T-helper 2 cell treated with Interferon-gamma antibody and Interleukin-4, amounts not matched to agents 100 ng/mL and 5 ng/mL, for 36 hours (primary cell): Measurements from ENCODE around the gene CIRBP. TPM values are rescaled to one million over a fixed set of nuclear protein-coding genes. Genes with fewer than 3 reads are reported as not detected.
"Not testable (repeated sequence)": the region's sequence is repeated elsewhere in the genome, so short reads cannot be mapped to it uniquely, and the experiment has no call there.

Source experiments
- intact Hi-C: fragments of 100-400 bp; cut with micrococcal nuclease; formaldehyde crosslinking; loops from one replicate; pipeline ENCODE4 v1.15.1; 2023
- total RNA-seq: library from RNA; stranded (reverse); gene quantifications from 2 replicates; pipeline ENCODE4 v1.2.3, GENCODE V29; 2022

Gene CIRBP
- total RNA-seq, 1 donor from 2014 or later, result 200 TPM

DNA sequence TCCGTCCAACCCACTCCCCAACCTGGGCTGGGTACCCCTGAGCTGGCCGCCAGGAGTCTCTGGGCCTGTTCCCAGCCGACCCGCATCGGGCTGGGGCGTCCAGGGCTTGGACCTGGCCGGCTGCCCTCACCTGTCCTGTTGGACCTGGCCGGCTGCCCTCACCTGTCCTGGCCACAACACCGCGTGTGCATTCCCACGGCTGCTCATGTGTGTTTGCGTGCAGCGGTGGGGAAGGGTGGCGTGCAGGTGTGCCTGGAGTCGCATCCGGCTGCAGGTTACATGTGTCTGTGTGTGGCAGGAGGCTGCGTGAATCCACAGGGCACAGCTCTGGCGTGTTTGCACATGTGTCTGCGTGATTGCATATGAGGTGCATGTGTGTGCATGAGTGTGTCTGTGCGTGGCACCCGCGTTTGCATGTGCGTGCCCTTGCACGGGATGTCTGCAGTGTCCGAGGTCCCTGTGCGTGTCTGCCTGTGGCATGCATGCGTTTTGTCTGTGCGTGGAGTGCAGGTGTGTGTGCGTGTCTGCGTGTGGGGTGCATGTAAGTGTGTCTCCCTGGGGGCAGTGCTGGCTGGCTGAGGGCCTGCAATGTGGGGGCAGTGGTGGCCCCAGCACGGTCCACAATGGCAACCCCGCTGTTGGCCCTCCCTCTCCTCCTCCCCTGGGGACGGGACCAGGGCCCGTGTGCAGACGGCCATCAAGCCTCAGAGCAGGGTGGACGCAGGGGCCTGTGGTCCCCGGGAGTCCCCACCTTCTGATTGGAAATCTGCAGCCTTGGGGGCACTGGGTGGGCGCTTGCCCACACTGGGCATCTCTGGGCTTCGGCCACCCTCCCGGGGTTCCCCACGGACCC is 19.9 kb downstream of the CIRBP start:
- intact Hi-C loops, result no loop called here

DNA sequence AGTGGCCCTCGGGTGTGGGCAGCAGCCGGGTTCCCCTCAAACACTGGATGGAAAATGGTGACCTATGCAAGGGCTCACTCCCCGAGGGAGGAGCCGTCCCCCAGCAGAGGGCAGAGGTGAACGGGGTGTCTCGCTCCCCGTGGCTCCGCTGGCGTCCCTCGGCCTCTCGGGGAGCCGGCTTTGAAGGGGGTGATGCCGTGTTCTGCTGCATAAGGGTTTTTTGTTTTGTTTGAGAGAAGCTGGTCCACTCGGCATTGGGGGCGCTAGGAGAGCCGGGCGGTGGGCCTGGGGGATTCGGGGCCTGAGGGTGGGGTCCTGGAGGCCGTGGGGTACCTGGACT is 20.5 kb downstream of the CIRBP start:
- intact Hi-C loops, result no loop called here

DNA sequence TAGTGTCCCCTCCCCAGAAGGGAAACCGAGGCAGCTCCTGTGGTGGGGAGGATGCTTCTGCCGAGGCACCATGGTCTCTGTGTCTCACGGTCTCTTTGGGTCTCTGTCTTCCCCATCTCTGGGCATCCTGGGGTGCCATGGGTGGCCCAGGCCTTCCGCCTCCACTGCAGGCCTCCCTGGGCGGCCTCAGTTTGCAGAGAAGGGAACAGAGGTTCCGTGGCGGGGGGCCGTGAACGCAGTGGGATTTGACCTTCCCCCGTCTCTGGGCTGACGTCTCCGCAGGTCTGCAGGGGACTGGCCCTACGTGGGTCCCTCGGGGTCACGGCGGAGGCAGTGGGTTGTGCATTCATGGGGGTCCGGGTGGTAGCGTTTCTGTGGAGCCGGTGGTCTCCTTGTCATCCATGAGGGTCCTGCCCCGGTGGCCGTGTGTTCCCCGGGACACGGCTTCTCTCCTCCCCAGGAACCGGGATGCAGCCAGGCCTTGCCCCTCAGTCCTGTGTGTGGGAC is 21.1 kb downstream of the CIRBP start:
- intact Hi-C loops, result no loop called here

DNA sequence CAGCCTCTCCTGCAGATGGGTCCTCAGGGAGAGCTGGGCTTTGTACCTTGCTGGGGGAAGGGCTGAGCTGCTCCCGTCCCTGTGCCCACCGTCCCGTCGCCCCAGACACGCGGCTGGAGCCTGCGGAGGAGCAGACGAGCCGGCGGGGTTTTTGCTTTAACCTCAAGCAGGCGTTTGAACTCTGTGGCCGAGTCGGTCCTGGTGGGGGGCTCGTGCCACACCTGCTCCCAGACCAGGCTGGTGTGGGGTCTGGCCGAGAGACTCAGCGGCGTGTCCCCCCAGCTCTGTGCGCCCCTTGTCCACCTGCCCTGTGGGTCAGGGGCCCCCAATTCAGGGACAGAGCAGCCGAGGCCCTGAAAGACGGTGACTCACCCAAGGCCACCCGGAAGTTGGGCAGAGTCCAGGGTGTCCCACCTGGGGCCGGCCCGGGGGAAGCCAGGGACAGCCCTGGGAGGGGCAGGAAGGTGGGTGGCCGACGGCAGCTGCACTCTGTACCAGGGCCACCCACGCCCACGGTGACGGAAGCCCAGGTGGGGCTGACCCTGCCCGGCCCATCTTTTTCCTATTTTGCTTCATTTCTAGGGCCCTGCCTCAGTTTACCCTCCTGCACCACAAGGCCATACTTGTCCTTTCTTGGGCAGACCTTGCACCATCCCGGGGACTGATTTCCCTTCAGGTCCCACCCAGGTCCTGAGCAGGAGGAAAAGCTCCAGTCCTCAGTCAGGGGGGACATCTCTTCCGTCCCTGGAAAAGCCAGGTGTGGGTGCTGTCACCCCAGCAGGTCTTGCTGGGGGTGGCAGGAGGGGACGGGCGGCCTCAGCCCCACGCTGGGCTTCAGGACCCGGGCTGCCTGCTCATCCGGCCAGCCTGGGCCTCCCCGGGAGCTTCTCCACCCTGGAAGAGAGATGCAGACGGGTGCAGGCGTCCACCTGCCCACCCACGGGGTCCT is 21.8 kb downstream of the CIRBP start:
- intact Hi-C loops, result no loop called here

DNA sequence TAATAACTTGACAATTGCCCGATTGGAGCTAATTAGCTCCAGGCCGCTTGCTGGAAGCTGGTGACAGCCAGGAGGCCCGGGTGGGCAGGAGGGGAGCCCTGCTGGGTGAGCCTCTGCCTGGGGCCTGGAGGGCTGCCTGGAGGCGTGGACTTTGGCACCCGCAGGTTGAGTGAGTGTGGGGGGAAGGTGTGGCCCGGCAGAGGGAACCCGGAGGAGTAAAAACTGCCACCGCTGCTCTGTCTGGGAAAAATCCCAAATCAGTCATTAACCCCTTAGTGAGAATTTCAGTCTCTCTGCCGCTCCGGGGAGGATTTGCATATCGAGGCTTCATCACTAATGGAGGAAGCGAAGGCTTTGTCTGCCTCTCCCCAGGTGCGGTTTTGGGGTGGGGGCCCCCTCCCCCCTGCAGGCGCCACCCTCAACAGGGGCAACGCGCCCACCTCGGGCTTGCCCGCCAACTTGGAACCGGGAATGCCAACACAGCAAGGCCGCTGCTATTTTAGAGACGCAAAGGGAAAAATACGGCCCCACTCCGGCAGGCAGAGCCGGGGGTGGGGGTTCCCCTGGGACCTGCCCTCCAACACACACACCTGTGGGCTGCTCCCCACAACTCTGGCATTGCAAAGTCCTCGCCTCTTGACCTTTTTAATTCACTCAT is 22.8 kb downstream of the CIRBP start:
- intact Hi-C loops, result no loop called here

DNA sequence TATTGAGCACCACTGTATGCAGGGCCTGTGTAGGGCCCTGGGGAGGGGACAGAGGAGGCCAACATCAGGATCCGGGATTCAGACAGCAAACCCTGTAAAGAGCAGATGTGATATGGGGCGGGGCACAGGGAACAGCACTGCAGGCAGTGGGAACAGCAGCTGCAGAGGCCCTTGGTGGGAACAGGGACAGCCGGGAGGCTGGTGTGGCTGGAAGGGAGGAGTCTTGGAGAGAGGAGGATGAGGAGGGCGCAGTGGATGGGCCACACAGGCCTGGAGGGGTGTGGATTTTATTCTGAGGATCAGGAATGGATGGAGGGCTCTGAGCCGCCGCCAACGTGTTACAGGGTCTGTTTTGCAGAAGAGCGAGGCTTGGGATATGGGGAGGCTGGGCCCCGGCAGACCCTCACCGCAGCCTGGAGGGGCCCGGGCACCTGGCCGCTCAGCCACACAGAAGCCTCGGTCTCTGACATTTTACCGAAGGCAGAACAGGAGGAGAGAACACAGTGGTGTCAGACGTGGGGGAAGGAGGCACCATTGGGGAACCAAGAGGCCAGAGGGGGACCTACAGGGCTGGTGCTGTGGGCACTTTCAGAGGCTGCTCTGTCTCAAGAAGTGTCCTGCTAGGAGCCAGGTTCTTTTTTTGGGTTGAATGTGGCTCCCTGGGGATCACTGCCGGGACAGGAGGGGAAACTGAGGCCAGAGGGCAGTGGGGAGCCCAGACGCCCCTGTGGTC is 23.5 kb downstream of the CIRBP start:
- intact Hi-C loops, result no loop called here

DNA sequence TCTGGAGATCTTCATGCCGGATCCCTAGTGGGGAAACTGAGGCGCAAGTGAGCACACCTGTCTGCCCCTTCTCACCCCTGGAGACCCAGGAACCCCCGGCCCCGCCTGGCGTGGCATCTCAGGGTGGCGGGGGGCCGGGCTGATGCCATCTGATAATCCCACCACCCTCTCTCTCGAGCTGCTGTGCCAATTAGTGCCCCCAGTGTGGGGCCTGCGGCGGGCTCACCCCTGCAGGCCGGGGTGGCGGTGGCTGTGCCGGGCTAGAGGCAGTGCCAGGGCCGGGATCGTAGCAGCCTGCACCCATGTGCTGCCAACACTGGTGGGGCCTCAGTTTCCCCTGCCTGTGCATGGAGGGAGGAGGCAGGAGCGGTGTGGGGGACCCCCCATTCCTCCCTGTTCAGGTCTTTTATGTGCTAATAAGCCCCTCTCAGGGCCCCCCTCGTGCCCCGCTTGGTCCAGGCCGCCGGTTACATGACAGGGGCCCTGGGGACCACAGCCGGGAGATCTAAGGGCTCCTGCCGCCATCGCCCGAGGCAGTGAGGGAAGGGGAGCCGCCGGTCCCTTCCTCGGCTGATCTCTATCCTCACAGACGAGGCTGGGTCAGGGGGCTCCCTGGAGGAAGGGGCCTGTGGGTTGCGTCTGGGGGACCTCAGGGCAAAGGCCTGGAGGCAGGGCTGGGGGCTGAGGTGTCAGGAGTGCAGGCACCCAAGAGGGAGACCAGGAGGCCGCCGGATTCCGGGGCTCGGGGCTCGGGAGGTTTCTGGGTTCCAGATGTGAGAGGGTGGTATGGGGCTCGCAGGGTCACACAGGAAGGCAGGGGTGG is 24.9 kb downstream of the CIRBP start:
- intact Hi-C loops, result no loop called here

DNA sequence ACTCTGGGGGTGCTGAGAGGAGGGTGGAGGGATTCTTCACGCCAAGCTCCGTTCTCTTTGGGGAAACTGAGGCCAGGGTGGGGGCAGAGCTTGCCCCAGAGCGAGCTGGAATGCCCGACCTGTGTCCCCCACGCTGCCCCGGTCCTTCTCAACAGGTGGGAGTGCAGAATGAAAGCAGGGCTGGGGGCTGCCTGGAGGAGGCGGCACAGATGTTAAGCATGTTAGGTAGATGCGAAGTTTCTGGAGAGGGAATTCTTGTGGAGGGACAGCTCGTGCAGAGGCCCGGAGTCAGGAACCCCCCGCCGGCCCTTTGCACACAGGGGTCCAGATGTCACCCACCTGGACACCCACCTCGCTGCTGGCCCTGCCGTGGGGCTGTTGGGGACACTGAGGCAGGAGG is 25.6 kb downstream of the CIRBP start:
- intact Hi-C loops, result no loop called here

DNA sequence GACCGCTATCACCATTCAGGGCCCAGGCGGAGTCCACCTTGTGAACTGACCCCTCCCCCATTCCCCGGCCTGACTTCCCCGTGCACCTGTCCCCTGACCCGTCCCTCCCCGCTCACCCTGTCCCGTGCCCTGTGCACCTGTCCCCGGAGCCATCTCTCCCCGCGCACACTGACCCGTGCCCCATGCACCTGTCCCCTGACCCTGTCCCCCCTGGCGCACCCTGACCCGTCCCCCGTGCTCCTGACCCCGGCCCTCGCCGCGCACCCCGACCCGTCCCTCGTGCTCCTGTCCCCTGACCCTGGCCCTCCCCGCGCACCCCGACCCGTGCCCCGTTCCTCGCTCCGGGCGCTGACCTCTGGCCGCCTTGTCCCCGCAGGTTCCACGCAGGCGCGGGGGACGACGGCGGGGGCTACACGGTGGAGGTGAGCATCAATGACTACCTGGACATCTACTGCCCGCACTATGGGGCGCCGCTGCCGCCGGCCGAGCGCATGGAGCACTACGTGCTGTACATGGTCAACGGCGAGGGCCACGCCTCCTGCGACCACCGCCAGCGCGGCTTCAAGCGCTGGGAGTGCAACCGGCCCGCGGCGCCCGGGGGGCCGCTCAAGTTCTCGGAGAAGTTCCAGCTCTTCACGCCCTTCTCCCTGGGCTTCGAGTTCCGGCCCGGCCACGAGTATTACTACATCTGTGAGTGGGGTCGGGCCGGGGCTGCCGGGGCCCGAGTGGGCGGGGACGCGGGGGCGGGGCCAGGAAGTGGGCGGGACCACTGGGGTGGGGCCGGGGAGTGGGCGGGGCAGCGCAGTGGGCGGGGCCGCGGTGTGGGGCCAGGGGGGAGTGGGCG is 26.3 kb downstream of the CIRBP start:
- intact Hi-C loops, result no loop called here

DNA sequence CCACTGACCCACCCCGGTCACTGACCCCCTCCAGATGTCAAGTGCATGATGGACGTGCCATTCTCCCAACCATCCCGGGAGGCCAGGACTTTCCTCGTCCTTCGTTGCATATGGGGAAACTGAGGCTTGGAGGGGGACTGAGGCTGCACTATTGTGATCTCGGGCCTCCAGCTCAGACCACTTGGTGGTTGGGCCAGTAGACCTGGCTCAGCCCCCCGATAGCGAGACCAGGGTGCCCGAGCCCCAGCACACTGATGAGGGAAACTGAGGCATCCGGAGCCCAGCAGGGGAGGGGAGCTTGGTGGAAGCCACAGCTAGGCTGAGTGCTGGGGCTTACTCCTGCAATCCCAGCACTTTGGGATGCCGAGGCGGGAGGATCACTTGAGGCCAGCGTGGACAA is 26.9 kb downstream of the CIRBP start:
- intact Hi-C loops, result no loop called here

DNA sequence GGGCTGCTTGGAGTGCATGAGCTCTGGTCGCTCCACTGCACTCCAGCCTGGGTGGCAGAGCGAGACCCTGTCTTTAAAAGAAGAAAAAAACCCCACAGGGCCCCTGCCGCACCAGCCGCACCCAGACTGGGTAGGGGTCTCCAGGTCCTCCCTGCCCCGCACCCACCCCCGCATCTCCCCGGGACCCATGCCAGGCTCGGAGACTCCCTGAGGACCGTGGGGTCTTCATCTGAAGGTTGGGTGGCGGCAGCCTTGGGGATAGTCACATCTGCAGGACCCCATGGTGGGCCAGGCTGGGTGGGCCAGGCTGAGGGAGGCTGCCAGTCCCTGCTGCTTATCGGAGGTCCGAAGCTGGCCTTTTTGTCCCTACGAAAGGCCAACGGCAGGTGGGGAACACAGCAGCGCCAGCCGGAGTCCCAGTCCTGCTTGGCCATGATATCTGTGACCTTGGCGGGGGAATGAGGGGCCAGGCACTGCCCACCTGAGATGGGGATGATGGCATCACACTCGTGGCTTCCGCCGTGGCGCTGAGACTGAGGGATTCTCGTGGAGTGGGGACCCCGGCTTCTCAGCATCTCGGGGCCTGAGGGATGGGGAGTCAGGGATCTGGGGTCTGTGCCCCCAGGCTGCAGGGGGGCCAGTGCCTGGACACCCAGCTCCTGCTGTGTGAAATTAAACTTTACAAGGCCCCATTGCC is 27.6 kb downstream of the CIRBP start:
- intact Hi-C loops, result no loop called here

DNA sequence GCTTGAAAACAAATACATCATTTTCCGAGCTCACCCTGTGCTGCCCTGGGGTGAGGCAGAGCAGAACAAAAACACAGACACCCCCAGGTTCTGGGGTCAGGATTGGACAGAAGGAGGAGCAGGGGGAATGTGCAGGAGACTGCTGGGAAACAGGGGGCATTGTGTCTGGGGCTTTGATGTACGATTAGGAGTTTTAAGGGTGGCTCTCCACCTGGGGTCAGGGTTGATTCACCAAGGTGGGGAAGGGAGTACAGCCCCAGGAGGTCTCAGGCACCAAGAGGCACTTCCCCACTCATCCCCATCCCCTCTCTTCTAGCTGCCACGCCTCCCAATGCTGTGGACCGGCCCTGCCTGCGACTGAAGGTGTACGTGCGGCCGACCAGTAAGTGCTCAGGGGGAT is 29.1 kb downstream of the CIRBP start:
- intact Hi-C loops, result no loop called here

DNA sequence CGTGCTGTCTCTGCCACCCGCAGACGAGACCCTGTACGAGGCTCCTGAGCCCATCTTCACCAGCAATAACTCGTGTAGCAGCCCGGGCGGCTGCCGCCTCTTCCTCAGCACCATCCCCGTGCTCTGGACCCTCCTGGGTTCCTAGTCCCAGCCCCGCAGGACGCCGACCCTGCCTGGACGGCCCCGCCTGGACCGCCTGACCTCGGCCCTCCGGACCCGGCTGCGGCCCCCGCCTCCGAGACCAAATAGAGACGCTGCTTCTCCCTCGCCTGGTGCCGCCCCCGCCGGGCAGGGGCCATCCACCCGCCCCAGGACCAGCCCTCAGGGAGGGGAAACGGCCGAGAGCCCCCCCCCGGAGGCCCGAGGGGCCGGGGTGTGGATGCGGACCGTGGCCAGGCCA is 30.7 kb downstream of the CIRBP start:
- intact Hi-C loops, result no loop called here

DNA sequence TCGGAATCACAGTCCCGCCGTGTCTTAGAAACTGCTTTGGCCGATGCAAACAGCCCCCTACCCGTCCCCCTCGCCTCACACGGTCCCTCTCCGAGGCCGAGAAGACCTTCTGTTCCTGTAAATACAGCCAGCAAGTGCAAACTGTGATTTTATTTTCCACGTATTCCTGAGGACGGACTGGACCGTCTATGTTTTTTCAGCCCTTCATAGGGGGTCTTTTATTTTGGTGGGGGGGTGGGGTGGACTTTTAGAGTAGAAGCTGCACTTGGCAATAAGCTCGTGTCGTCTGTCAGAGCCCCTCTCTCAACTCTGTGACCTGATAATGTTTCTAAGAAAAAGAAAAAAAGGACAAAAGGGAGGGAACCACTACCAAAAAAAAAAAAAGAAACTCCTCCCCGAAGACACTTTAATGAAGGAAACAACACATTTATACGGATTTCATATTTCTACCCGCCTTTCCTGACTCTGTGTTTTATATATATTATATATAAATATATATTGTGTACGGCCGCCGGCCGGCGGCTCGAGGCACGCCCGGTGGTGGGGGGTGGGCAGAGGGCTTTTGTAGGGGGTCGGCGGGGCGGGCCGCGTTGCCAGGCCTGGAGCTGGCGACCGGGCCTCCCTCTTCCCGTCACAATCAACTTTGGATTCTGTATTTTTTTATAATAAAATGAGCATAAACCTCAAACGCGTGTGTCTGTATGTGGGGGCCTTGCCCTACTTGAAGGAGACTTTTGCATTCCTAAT is 31.8 kb downstream of the CIRBP start:
- intact Hi-C loops, result no loop called here

DNA sequence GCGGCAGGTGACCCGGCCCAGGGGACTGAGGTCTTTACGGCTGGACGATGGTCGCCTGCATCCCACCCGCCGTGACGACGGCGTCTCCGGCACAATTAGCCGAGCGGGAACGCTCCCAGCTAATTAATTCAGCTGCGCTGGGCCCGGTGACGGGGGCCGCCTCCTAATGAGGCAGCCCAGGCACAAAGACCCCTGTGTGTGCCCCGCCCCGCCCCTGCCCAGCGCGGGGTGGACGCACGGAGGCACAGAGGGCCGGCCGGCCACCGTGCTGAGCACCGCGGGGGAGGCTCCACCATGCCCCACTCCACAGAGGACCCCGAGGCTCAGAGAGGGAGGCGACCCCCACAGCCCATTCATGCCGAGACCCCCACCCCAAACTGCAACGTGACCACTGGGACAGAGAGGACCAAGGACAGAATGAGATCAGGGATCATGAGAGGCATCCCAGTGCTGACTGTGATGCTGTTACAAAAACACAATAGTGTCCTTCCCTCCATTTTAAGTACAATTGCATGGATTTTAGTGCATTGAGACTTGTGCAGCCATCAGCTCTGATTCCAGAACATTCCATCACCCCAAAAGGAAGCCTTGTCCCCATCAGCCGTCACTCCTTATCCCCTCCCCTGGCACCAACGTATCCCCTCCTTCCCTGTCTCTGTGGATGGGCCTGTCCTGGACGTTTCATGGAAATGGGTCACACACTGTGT is 33.6 kb downstream of the CIRBP start:
- intact Hi-C loops, result no loop called here

DNA sequence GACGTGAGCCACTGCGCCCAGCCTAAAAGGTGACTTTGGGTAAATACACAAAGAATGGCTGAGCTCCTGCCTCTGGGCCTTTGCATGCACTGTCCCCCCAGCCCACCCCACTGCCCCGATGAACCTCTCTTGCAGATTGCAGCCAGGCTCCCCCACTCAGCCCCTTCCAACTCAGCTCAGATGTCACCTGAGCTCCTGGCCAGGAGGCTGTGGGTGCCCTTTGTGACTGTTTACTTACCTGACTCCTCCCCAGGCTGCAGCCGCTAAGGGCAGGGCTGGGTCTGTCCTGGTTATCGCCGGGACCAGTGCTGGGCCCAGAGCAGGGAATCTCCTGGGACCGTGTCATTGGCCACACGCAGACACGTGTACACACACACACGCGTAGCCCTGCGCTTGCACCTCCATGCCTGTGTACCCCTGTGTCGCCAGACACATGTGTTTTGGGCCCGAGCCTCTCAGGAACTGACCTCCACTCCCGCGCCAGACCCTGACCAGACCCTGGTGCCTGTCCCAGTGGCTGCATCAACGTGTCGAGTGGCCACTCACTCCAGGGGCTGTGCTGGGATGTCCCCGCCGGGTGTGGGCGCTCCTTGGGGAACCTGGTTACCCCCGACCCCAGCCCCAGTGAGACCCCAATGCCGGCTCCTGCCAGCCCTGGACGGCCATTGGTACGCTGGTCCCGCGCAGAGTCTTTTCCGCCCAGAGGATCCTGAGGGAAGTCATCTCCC is 35.2 kb downstream of the CIRBP start:
- intact Hi-C loops, result no loop called here

DNA sequence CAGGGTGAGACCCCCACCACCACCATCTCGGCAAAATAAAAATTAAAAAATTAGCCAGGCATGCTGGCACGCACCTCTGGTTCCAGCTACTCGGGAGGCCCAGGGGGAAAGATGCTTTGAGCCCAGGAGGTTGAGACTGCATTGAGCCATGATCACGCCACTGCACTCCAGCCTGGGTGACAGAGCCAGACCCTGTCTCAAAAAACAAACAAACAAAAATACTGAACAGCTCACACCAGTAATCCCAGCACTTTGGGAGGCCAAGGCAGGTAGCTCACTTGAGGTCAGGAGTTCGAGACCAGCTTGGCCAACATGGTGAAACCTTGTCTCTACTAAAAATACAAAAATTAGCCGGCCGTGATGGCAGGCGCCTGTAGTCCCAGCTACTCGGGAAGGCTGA is 36.2 kb downstream of the CIRBP start:
- intact Hi-C loops, result not testable (repeated sequence)
